Panc1 (cell line): ENCODE results near the gene HTR1D. TPM values are rescaled to one million over a fixed set of nuclear protein-coding genes. Genes with fewer than 3 reads are reported as not detected.

Experiments
- ATAC-seq: fragments of 200-7000 bp; cut with Tn5 transposase; 2 replicates; pipeline ENCODE4 v1.9.1; 2020; ENCODE audit warnings: mild to moderate bottlenecking, moderate library complexity
- BruUV-seq: library from RNA; stranded (reverse); fragments of 400-500 nt; replicated peaks from 2 replicates; lab custom pipeline; 2021; lab: Mats Ljungman, UMichigan
- CTCF ChIA-PET: fragments of 300-600 bp; sonication (Branson Sonifier 250); formaldehyde crosslinking; loops from one replicate; lab custom pipeline; 2022; ENCODE audit warnings: antibody characterized with exemption; lab: Charles Lee
- POLR2A ChIA-PET: fragments of 300-600 bp; sonication (Branson Sonifier 250); formaldehyde crosslinking; loops from one replicate; lab custom pipeline; 2022; ENCODE audit warnings: antibody characterized with exemption; lab: Charles Lee
- DNase-seq: peaks from one replicate; pipeline ENCODE4 v3.0.0-alpha.2; 2010; ENCODE audit warnings: low read depth, low spot score
- H3K27ac ChIP-seq: 2 replicates; pipeline ENCODE4 v1.5.1; 2011; ENCODE audit warnings: mild to moderate bottlenecking, low read length, inconsistent platforms
- H3K27me3 ChIP-seq: fragments of 200-500 bp; sonication (Bioruptor generic); 2 replicates; pipeline ENCODE4 v1.6.0; 2014; ENCODE audit warnings: low read length, inconsistent platforms; ENCODE audit not compliant: control insufficient read depth, insufficient read depth
- H3K36me3 ChIP-seq: fragments of 200-500 bp; sonication (Bioruptor generic); 2 replicates; pipeline ENCODE4 v1.5.1; 2014; ENCODE audit warnings: inconsistent platforms, mild to moderate bottlenecking, low read length, moderate library complexity; ENCODE audit not compliant: control insufficient read depth, insufficient read depth
- H3K4me1 ChIP-seq: 2 replicates; pipeline ENCODE4 v1.5.1; 2011; ENCODE audit warnings: inconsistent platforms, mild to moderate bottlenecking, low read length, moderate library complexity; ENCODE audit not compliant: control insufficient read depth, insufficient read depth
- H3K4me3 ChIP-seq, 2 experiments: 2 replicates each; pipeline ENCODE4 v1.5.1; 2011 to 2012; ENCODE audit warnings: low read depth in 2 of 2, low read length in 2 of 2, mild to moderate bottlenecking in 2 of 2, inconsistent platforms in 1 of 2, moderate library complexity in 1 of 2
- H3K9me3 ChIP-seq: fragments of 200-500 bp; sonication (Bioruptor generic); 2 replicates; pipeline ENCODE4 v1.5.1; 2014; ENCODE audit warnings: low read depth, mild to moderate bottlenecking, inconsistent platforms, low read length, moderate library complexity; ENCODE audit not compliant: control insufficient read depth, insufficient read depth
- CTCF ChIP-seq: fragments of 450-650 bp; IDR thresholded peaks from 2 replicates; pipeline ENCODE4 v1.5.1; 2017; ENCODE audit warnings: mild to moderate bottlenecking
- POLR2AphosphoS5 ChIP-seq: IDR thresholded peaks from 2 replicates; pipeline ENCODE4 v1.6.1; 2012; ENCODE audit warnings: mild to moderate bottlenecking, low read depth, low read length, moderate library complexity
- REST ChIP-seq, 2 experiments: IDR thresholded peaks; 2 replicates each; pipeline ENCODE4 v1.6.1; 2011 to 2012; ENCODE audit warnings: low read depth in 2 of 2, control low read depth in 1 of 2, low read length in 1 of 2, mild to moderate bottlenecking in 1 of 2, moderate library complexity in 1 of 2; ENCODE audit not compliant: insufficient read depth in 1 of 2
- SIN3A ChIP-seq: IDR thresholded peaks from 2 replicates; pipeline ENCODE4 v1.6.1; 2012; ENCODE audit warnings: low read depth, mild to moderate bottlenecking, low read length, moderate library complexity, borderline replicate concordance; ENCODE audit not compliant: insufficient read depth
- TCF7L2 ChIP-seq: IDR thresholded peaks from 2 replicates; pipeline ENCODE4 v1.6.1; 2011; ENCODE audit warnings: mild to moderate bottlenecking, low read depth, low read length, inconsistent platforms
- in situ Hi-C: cut with HindIII; loops from 2 replicates; pipeline ENCODE4 v1.10.0; 2016; ENCODE audit warnings: low sequenced_read_pairs, low pct_unique_long_range_greater_than_20kb
- intact Hi-C: fragments of 100-400 bp; cut with micrococcal nuclease; formaldehyde crosslinking; loops from one replicate; pipeline ENCODE4 v1.10.0; 2022; ENCODE audit not compliant: unreplicated experiment
- total RNA-seq: library from RNA; stranded (reverse); gene quantifications from one replicate; pipeline ENCODE4 v1.2.1, GENCODE V29; 2021; ENCODE audit not compliant: unreplicated experiment

The HTR1D gene
- total RNA-seq, 1 experiment from 2014 or later = 3.5 TPM

- no TSS peak for BruUV-seq
- no peak overlapping the region for H3K4me3 ChIP-seq
- no peaks in the 10 kb centered on the region for H3K4me1 ChIP-seq
- intact Hi-C loops (no loop called here), in situ Hi-C loops (no loop called here)
- H3K36me3 ChIP-seq = no peaks in the 10 kb centered on the region
- H3K27ac ChIP-seq = no peak overlapping the region
- no peaks in the 10 kb centered on the region for H3K9me3 ChIP-seq
- H3K27me3 ChIP-seq = no peaks in the 10 kb centered on the region
- DNase-seq = no peak
- TF ChIP-seq REST (IDR thresholded peaks at IDR 0.05; ENCODE audit: insufficient read depth in 1 of 2, low read depth in 2 of 2, low read length in 1 of 2) (no peak), CTCF (no peak), TCF7L2 (no peak), SIN3A (no peak), POLR2AphosphoS5 (no peak)
- POLR2A ChIA-PET = no interaction called here
- CTCF ChIA-PET = no interaction called here
- no peak for ATAC-seq
Measured at GRCh38 chr1:23242414-23242813, 25.1 kb upstream of the HTR1D start.

DNA sequence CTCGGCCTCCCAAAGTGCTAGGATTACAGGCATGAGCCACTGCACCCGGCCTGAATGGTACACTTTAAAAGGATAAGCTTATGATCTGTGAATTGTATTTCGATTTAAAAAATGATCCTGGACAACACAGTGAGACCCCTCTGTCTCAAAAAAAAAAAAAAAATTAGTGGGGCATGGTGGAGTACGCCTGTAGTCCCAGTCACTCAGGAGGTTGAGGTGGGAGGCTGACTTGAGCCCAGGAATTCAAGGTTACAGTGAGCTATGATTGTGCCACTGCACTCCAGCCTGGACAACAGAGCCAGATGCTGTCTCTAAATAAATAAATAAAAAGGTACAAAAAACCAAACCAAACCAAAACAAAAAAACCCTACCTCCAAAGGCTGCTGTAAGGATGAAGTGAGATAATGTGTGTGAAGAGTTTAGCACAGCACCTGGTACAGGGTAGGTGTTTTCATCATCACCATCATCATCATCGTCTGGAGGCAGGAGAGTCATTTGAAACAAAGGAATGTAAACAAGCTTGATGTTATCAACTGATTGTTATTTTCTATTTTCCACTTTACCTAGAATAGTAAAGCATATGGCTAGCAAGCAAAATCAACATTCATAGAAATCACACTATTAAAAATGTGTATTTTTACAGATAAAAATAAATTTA is 22.5 kb upstream of the HTR1D start:
- ATAC-seq (no peak), DNase-seq (no peak)
- in situ Hi-C loops (no loop called here), intact Hi-C loops (no loop called here)
- H3K27me3 ChIP-seq = no peaks in the 10 kb centered on the region
- BruUV-seq = no TSS peak
- no peak overlapping the region for H3K27ac ChIP-seq
- ChIA-PET CTCF (no interaction called here), POLR2A (no interaction called here)
- no peaks in the 10 kb centered on the region for H3K4me1 ChIP-seq
- no peak overlapping the region for H3K4me3 ChIP-seq
- TF ChIP-seq CTCF = no peak
- TF ChIP-seq SIN3A = no peak
- no peak for TF ChIP-seq TCF7L2
- TF ChIP-seq REST (IDR thresholded peaks at IDR 0.05; ENCODE audit: insufficient read depth in 1 of 2, low read depth in 2 of 2, low read length in 1 of 2) = no peak
- no peak for TF ChIP-seq POLR2AphosphoS5
- no peaks in the 10 kb centered on the region for H3K36me3 ChIP-seq
- no peaks in the 10 kb centered on the region for H3K9me3 ChIP-seq
